Omental fat pad (tissue), 4 donors: ENCODE data around the gene MYL3. TPM values are rescaled to one million over a fixed set of nuclear protein-coding genes. Genes with fewer than 3 reads are reported as not detected.

Experiments
- ATAC-seq: fragments of 150-250 bp; one replicate; pipeline ENCODE4 v1.9.1; 2016; ENCODE audit warnings: mild to moderate bottlenecking, moderate library complexity; ENCODE audit not compliant: low FRiP score
- DNase-seq: peaks from one replicate; pipeline ENCODE4 v3.0.0-alpha.2; 2019; ENCODE audit warnings: low spot score
- CTCF ChIP-seq, 3 donors: fragments of 450-650 bp; IDR thresholded peaks; one replicate each; pipeline ENCODE4 v1.5.1; 2016 to 2017; ENCODE audit warnings: antibody characterized with exemption in 3 of 3, mild to moderate bottlenecking in 3 of 3, moderate library complexity in 2 of 3
- total RNA-seq, 4 donors: library from RNA; depleted of rRNA; stranded (reverse); fragments of >200 nt; gene quantifications; one replicate each; pipeline ENCODE4 v1.1.0, GENCODE V29; 2016

MYL3 gene
- total RNA-seq, 4 donors from 2014 or later = 3.9 to 11.7 (median 5.0) TPM

- no peak for DNase-seq
- TF ChIP-seq CTCF (IDR thresholded peaks at IDR 0.05) = no peak
- ATAC-seq = no peak
Observed at GRCh38 chr3:46840491-46840890, 22.8 kb downstream of the MYL3 start.

GRCh38 chr3:46838301-46838700 is 24.9 kb downstream of the MYL3 start:
- ATAC-seq (no peak), DNase-seq (no peak)
- TF ChIP-seq CTCF (IDR thresholded peaks at IDR 0.05) = no peak

GRCh38 chr3:46835491-46835890 is 27.8 kb downstream of the MYL3 start:
- DNase-seq (no peak), ATAC-seq (no peak)
- no peak for TF ChIP-seq CTCF (IDR thresholded peaks at IDR 0.05)

- TF ChIP-seq CTCF (IDR thresholded peaks at IDR 0.05) = no peak
- no peak for ATAC-seq
- no peak for DNase-seq
Observed at GRCh38 chr3:46835054-46835453, 28.2 kb downstream of the MYL3 start.

GRCh38 chr3:46833346-46834300 is 29.6 kb downstream of the MYL3 start:
- no peak for DNase-seq
- ATAC-seq = no peak
- TF ChIP-seq CTCF (IDR thresholded peaks at IDR 0.05) = no peak

- DNase-seq (no peak), ATAC-seq (no peak)
- no peak for TF ChIP-seq CTCF (IDR thresholded peaks at IDR 0.05)
Observed at GRCh38 chr3:46831841-46832240, 31.4 kb downstream of the MYL3 start.

- no peak for DNase-seq
- ATAC-seq = no peak
- TF ChIP-seq CTCF (IDR thresholded peaks at IDR 0.05) = no peak
Observed at GRCh38 chr3:46831316-46831715, 31.9 kb downstream of the MYL3 start.
